Sciatic nerve (tissue), 2 donors: ENCODE results near the gene MRPL24. TPM values are rescaled to one million over a fixed set of nuclear protein-coding genes. Genes with fewer than 3 reads are reported as not detected.

ENCODE experiments used
- ATAC-seq: fragments of 200-7000 bp; cut with Tn5 transposase; one replicate; pipeline ENCODE4 v1.9.1; 2020; ENCODE audit warnings: mild to moderate bottlenecking, moderate library complexity
- DNase-seq: peaks from one replicate; pipeline ENCODE4 v3.0.0-alpha.2; 2020; ENCODE audit warnings: low spot score
- intact Hi-C: fragments of 100-400 bp; cut with DNase I; formaldehyde crosslinking; loops from one replicate; pipeline ENCODE4 v1.14.2; 2022
- total RNA-seq: library from RNA; stranded (reverse); fragmentation: NEBNext Ultra II Directional; extraction: Animal tissue kit (Norgen Biotek cat#: 25700); gene quantifications from one replicate; pipeline ENCODE4 v1.2.1, GENCODE V29; 2021
- donor health status: DM: no; HTN: no; CAD: no.
- donor health status: DM: no; HTN: no; CAD: no.

Gene MRPL24
- total RNA-seq, 1 donor from 2014 or later, result 59.5 TPM

- DNase-seq, result no peak
- intact Hi-C loops, result no loop called here
- no peak for ATAC-seq
Measured at GRCh38 chr1:156726549-156727226, 14.2 kb downstream of the MRPL24 start.

GRCh38 chr1:156725683-156726280 lies 15.1 kb downstream of the MRPL24 start:
- intact Hi-C loops, result loop anchor here (1.0 kb wide), 1 partner anchor 36 kb away; no protein-coding TSS in a partner anchor
- DNase-seq (peak; percentile 93), ATAC-seq (peak; percentile 79)

- intact Hi-C loops, result no loop called here
- ATAC-seq (no peak), DNase-seq (no peak)
Measured at GRCh38 chr1:156721535-156721934, 19.4 kb downstream of the MRPL24 start.

GRCh38 chr1:156721131-156721530 lies 19.8 kb downstream of the MRPL24 start:
- intact Hi-C loops, result no loop called here
- DNase-seq (no peak), ATAC-seq (no peak)

GRCh38 chr1:156717351-156717750 lies 23.5 kb downstream of the MRPL24 start:
- intact Hi-C loops, result no loop called here
- ATAC-seq (no peak), DNase-seq (no peak)

GRCh38 chr1:156714830-156715229 lies 26.1 kb downstream of the MRPL24 start:
- no peak for ATAC-seq
- DNase-seq, result no peak
- intact Hi-C loops, result no loop called here

- ATAC-seq (no peak), DNase-seq (no peak)
- intact Hi-C loops, result no loop called here
Measured at GRCh38 chr1:156712626-156713025, 28.3 kb downstream of the MRPL24 start.

GRCh38 chr1:156711011-156711817 lies 29.7 kb downstream of the MRPL24 start:
- ATAC-seq, result no peak
- DNase-seq, result no peak
- intact Hi-C loops, result no loop called here

GRCh38 chr1:156709757-156710489 lies 31.0 kb downstream of the MRPL24 start:
- DNase-seq, result peak; percentile 74
- intact Hi-C loops, result no loop called here
- ATAC-seq, result peak; percentile 63

GRCh38 chr1:156709031-156709430 lies 31.9 kb downstream of the MRPL24 start:
- intact Hi-C loops, result no loop called here
- no peak for DNase-seq
- ATAC-seq, result no peak

GRCh38 chr1:156708218-156708661 lies 32.6 kb downstream of the MRPL24 start:
- no peak for DNase-seq
- ATAC-seq, result no peak
- intact Hi-C loops, result no loop called here

- DNase-seq, result no peak
- peak; percentile 45 for ATAC-seq
- intact Hi-C loops, result no loop called here
Measured at GRCh38 chr1:156707417-156708217, 33.3 kb downstream of the MRPL24 start.

GRCh38 chr1:156706657-156707416 lies 34.1 kb downstream of the MRPL24 start:
- peak; percentile 91 for DNase-seq
- intact Hi-C loops, result no loop called here

GRCh38 chr1:156705918-156706656 lies 34.8 kb downstream of the MRPL24 start:
- intact Hi-C loops, result no loop called here
- DNase-seq (peak; percentile 86), ATAC-seq (peak; percentile 76)

More at GRCh38 chr1:156706657-156707416, 34.1 kb downstream of the MRPL24 start:
- peak; percentile 83 for ATAC-seq

GRCh38 chr1:156705321-156705917 lies 35.5 kb downstream of the MRPL24 start, which contains the start of gene CRABP2:
TSS of gene CRABP2 (minus strand) at chr1:156705583. CDS start at chr1:156705446, 137 bp downstream.
- peak; percentile 77 for DNase-seq
- peak; percentile 11 for ATAC-seq
- intact Hi-C loops, result no loop called here

GRCh38 chr1:156704930-156705320 lies 36.0 kb downstream of the MRPL24 start:
- peak; percentile 80 for DNase-seq
- ATAC-seq, result peak; percentile 13
- intact Hi-C loops, result no loop called here
